ENCODE results near the gene AOPEP. TPM values are rescaled to one million over a fixed set of nuclear protein-coding genes. Genes with fewer than 3 reads are reported as not detected.

The AOPEP gene
- polyA plus RNA-seq, 6 donors from 2014 or later: 5.2 to 11.8 (median 8.2) TPM

- DNase-seq (no peak), ATAC-seq (ENCODE audit: low read depth in 2 of 2) (no peak)
- no peaks in the 10 kb centered on the region for H3K9me3 Mint-ChIP-seq
- H3K27me3 Mint-ChIP-seq: peaks cover 21 to 29% (median 23%) of the 10 kb centered on the region in 3 donors
- peaks cover 0 to 9% (median 0%) of the 10 kb centered on the region in 3 donors for H3K4me1 Mint-ChIP-seq
- H3K27ac Mint-ChIP-seq: peak overlapping the region in 1 of 6 donors; percentile 54
- peaks cover 0 to 6% of the 10 kb centered on the region in 2 donors for H3K36me3 Mint-ChIP-seq
- peak overlapping the region; percentile 58 to 94 (median 81) for H3K4me3 Mint-ChIP-seq
Measured at GRCh38 chr9:95005278-95006143, 279.0 kb downstream of the AOPEP start.

- no peak overlapping the region for H3K27ac Mint-ChIP-seq
- H3K36me3 Mint-ChIP-seq: no peaks in the 10 kb centered on the region
- peak overlapping the region in 1 of 8 donors; percentile 37 for H3K4me3 Mint-ChIP-seq
- H3K9me3 Mint-ChIP-seq: no peaks in the 10 kb centered on the region
- DNase-seq: no peak
- H3K27me3 Mint-ChIP-seq: peaks cover 10 to 22% (median 15%) of the 10 kb centered on the region in 3 donors
- no peak for ATAC-seq (ENCODE audit: low read depth in 2 of 2)
- H3K4me1 Mint-ChIP-seq: peaks cover 0 to 9% (median 0%) of the 10 kb centered on the region in 3 donors
Measured at GRCh38 chr9:95007226-95007869, 280.8 kb downstream of the AOPEP start.

GRCh38 chr9:95008151-95008771, 281.8 kb downstream of the AOPEP start:
- ATAC-seq (ENCODE audit: low read depth in 2 of 2): no peak
- Mint-ChIP-seq H3K36me3 (no peaks in the 10 kb centered on the region), H3K27ac (peak overlapping the region in 1 of 6 donors; percentile 63), H3K4me3 (peak overlapping the region in 2 of 8 donors; percentile 13 to 26), H3K27me3 (peaks cover under 1 to 13% (median 6%) of the 10 kb centered on the region in 3 donors), H3K9me3 (no peaks in the 10 kb centered on the region), H3K4me1 (peaks cover 0 to 8% (median 0%) of the 10 kb centered on the region in 3 donors)
- DNase-seq: no peak

DNA sequence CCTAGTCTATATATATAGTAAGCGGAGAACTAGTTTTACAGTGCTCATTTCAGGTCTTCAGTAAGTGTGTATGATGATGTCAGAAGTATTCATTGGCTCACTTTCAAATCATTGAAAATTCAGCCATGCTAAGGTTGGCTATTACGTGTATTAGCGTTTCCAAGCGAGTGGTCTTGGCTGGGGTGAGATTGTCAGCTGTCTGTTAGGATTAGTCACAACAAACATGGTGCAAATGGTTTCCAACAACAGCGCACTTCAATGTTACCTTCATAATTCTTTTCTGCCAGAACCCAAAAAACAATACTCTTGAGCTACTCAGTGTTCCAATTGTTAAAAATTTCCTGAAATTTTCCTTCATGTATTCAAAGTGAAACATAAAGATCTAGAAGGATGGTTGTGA, 283.0 kb downstream of the AOPEP start:
- DNase-seq (no peak), ATAC-seq (ENCODE audit: low read depth in 2 of 2) (no peak)
- H3K9me3 Mint-ChIP-seq: no peaks in the 10 kb centered on the region
- H3K36me3 Mint-ChIP-seq: no peaks in the 10 kb centered on the region
- H3K27ac Mint-ChIP-seq: no peak overlapping the region
- H3K4me3 Mint-ChIP-seq: no peak overlapping the region
- peaks cover 0 to 2% (median 0%) of the 10 kb centered on the region in 3 donors for H3K4me1 Mint-ChIP-seq
- H3K27me3 Mint-ChIP-seq: peaks cover 0 to 7% (median 6%) of the 10 kb centered on the region in 3 donors

DNA sequence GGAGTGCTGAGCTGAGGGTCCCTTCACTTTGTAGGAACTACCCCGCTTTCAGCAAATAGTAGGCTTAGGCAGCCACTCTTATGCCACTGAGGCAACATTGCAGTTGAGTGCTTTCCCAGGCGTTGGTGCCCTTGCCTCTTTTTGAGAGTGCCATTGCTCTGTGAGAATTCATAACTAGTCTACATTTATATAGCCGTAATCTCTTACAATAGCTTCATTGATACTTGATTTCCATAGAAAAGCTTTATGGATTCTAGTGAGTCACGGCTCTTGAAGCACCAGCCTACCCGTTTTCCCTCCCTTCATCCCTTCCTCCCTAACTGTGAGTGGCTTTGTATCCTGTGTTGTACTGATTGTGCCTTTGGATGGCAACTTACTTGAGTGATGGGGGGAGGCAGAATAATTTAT, 283.9 kb downstream of the AOPEP start:
- H3K4me1 Mint-ChIP-seq: peaks cover 0 to under 1% (median 0%) of the 10 kb centered on the region in 3 donors
- ATAC-seq (ENCODE audit: low read depth in 2 of 2) (no peak), DNase-seq (no peak)
- H3K36me3 Mint-ChIP-seq: no peaks in the 10 kb centered on the region
- H3K27me3 Mint-ChIP-seq: peaks cover 0 to 7% (median 3%) of the 10 kb centered on the region in 3 donors
- no peak overlapping the region for H3K27ac Mint-ChIP-seq
- H3K4me3 Mint-ChIP-seq: no peak overlapping the region
- no peaks in the 10 kb centered on the region for H3K9me3 Mint-ChIP-seq

GRCh38 chr9:95012035-95012708, 285.7 kb downstream of the AOPEP start:
- ATAC-seq (ENCODE audit: low read depth in 2 of 2) (no peak), DNase-seq (no peak)
- no peaks in the 10 kb centered on the region for H3K36me3 Mint-ChIP-seq
- H3K27ac Mint-ChIP-seq: no peak overlapping the region
- H3K27me3 Mint-ChIP-seq: peaks cover 0 to 7% (median 0%) of the 10 kb centered on the region in 3 donors
- H3K4me3 Mint-ChIP-seq: no peak overlapping the region
- H3K9me3 Mint-ChIP-seq: no peaks in the 10 kb centered on the region
- H3K4me1 Mint-ChIP-seq: no peaks in the 10 kb centered on the region

DNA sequence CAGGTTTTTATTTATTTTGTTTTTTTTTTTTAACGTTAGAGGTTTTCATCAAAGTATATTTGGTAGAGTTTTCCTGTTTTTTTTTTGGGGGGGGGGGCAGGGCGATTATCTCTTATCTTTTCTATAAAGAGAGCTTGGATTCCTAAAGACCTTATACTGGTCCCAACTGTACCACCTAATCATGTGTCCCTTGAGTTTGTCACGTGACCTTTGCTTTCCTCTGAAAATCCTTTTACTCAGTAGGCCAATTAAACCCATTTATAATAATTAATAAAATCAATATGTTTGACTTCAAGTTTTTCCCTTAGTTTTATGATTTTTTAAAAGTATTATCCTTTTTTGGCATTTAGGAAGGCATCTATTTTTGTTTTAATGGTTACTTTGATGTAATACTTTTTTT, 286.4 kb downstream of the AOPEP start:
- DNase-seq (no peak), ATAC-seq (ENCODE audit: low read depth in 2 of 2) (no peak)
- Mint-ChIP-seq H3K4me3 (no peak overlapping the region), H3K27me3 (peaks cover 0 to 2% (median 0%) of the 10 kb centered on the region in 3 donors), H3K27ac (no peak overlapping the region), H3K4me1 (no peaks in the 10 kb centered on the region), H3K36me3 (no peaks in the 10 kb centered on the region), H3K9me3 (no peaks in the 10 kb centered on the region)

DNA sequence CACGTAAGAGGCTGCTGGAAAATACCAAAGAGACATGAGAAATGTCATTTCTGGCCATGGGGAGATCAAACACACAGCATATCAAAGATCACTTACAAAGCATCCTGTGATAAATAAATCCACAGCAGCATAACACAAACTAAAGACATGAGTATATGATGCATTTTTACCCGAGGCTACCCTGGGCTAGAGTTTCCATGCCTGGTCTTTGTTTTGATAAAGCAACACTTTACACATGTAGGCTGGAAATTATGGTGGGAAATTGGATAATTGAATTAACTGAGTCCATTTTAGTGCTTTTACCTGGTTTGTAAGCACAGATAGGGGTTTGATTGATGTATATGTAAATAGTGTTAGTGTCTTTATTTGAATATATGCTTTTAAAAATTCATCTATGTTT, 288.4 kb downstream of the AOPEP start:
- no peak overlapping the region for H3K4me3 Mint-ChIP-seq
- no peak for DNase-seq
- H3K4me1 Mint-ChIP-seq: peaks cover 0 to 1% (median 0%) of the 10 kb centered on the region in 3 donors
- H3K27ac Mint-ChIP-seq: no peak overlapping the region
- no peaks in the 10 kb centered on the region for H3K27me3 Mint-ChIP-seq
- H3K36me3 Mint-ChIP-seq: peaks cover 6 to 9% of the 10 kb centered on the region in 2 donors
- no peaks in the 10 kb centered on the region for H3K9me3 Mint-ChIP-seq
- no peak for ATAC-seq (ENCODE audit: low read depth in 2 of 2)

- Mint-ChIP-seq H3K4me3 (no peak overlapping the region), H3K9me3 (no peaks in the 10 kb centered on the region), H3K27me3 (no peaks in the 10 kb centered on the region), H3K36me3 (peaks cover 11 to 14% of the 10 kb centered on the region in 2 donors), H3K27ac (no peak overlapping the region), H3K4me1 (peaks cover 0 to 1% (median 0%) of the 10 kb centered on the region in 3 donors)
- ATAC-seq (ENCODE audit: low read depth in 2 of 2) (no peak), DNase-seq (no peak)
Measured at GRCh38 chr9:95015569-95015968, 289.1 kb downstream of the AOPEP start.

GRCh38 chr9:95017062-95017461, 290.6 kb downstream of the AOPEP start:
- ATAC-seq (ENCODE audit: low read depth in 2 of 2) (no peak), DNase-seq (no peak)
- Mint-ChIP-seq H3K27me3 (no peaks in the 10 kb centered on the region), H3K27ac (no peak overlapping the region), H3K9me3 (no peaks in the 10 kb centered on the region), H3K4me1 (peaks cover 0 to 1% (median 0%) of the 10 kb centered on the region in 3 donors), H3K36me3 (peaks cover 11 to 20% of the 10 kb centered on the region in 2 donors), H3K4me3 (no peak overlapping the region)

DNA sequence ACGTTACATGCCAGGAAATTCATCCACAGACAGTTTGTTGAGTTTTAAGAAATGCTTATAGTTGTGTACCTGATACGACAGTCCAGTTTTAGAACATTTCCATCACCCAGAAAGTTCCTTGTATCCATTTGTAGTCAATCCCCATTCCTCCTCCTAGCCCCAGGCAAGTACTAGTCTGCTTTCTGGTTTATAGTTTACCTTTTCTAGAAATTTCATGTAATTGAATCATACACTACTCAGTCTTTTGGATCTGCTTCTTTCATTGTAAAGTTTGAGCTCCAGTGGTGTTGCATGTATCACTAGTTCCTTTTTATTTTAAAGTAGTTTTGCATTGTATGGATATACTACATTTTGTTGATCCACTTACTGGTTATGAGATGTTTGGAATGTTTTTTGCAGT, 291.2 kb downstream of the AOPEP start:
- H3K4me1 Mint-ChIP-seq: peaks cover 0 to 1% (median 0%) of the 10 kb centered on the region in 3 donors
- no peak for ATAC-seq (ENCODE audit: low read depth in 2 of 2)
- no peaks in the 10 kb centered on the region for H3K9me3 Mint-ChIP-seq
- no peak for DNase-seq
- H3K4me3 Mint-ChIP-seq: no peak overlapping the region
- H3K27ac Mint-ChIP-seq: no peak overlapping the region
- H3K27me3 Mint-ChIP-seq: no peaks in the 10 kb centered on the region
- H3K36me3 Mint-ChIP-seq: peaks cover 11 to 20% of the 10 kb centered on the region in 2 donors

DNA sequence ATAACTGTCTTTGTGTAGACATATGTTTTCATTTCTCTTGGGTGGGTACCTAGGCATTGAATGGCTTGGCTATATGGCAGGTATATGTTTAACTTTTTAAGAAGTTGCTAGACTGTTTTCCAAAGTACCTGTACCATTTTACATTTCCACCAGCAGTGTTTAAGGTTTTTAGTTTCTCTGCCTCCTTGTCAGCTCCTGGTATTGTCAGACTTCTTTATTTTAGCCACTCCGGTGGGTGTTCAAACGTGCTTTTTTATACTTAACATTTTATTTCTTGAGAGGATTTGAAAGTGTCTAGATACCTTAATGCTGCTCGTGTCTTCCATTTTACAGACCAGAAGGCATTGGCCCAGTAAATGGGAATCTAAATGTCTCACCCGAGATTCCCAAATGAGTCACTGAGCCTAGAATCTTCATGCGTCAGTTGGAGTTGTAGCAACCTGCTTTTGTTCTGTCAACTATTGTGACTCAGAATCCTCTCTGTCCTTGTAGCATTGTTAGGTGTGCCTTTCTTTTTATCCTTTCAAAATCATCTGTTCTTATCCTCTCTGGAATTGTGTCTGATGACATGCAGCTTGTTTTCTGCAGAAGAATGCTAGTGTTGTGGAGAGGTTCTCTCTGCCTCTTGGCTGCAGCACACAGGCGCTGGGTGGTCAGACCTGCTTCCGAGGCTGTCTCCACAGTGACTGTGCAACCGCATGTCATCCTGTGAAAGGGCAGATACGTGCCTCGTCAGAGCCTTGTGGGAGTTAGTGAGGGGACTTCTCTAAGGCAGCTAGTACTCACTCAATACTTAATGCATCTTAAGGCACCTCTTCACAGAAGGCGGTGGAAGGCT, 291.8 kb downstream of the AOPEP start:
- H3K4me1 Mint-ChIP-seq: peaks cover 0 to 1% (median 0%) of the 10 kb centered on the region in 3 donors
- no peaks in the 10 kb centered on the region for H3K9me3 Mint-ChIP-seq
- H3K4me3 Mint-ChIP-seq: no peak overlapping the region
- H3K27ac Mint-ChIP-seq: no peak overlapping the region
- H3K27me3 Mint-ChIP-seq: no peaks in the 10 kb centered on the region
- ATAC-seq (ENCODE audit: low read depth in 2 of 2) (no peak), DNase-seq (no peak)
- H3K36me3 Mint-ChIP-seq: peaks cover 11 to 20% of the 10 kb centered on the region in 2 donors
